Esophagus (tissue), 2 donors: ENCODE results near the gene NOX5. TPM values are rescaled to one million over a fixed set of nuclear protein-coding genes. Genes with fewer than 3 reads are reported as not detected.

Experiments
- H3K27ac ChIP-seq, 2 donors: one replicate each; pipeline ENCODE4 v1.5.1; 2013; ENCODE audit warnings: low read depth in 2 of 2, mild to moderate bottlenecking in 2 of 2, inconsistent platforms in 1 of 2, low read length in 1 of 2, moderate library complexity in 1 of 2
- H3K27me3 ChIP-seq, 2 donors: one replicate each; pipeline ENCODE4 v1.6.1; 2013; ENCODE audit warnings: low read length in 2 of 2, control low read depth in 1 of 2, mild to moderate bottlenecking in 1 of 2; ENCODE audit not compliant: insufficient read depth in 2 of 2, control insufficient read depth in 1 of 2
- H3K36me3 ChIP-seq, 2 donors: one replicate each; pipeline ENCODE4 v1.6.1; 2013; ENCODE audit warnings: low read length in 1 of 2; ENCODE audit not compliant: control insufficient read depth in 2 of 2, insufficient read depth in 2 of 2
- H3K4me1 ChIP-seq, 2 donors: one replicate each; pipeline ENCODE4 v1.6.1; 2013; ENCODE audit warnings: low read length in 1 of 2; ENCODE audit not compliant: control insufficient read depth in 2 of 2, insufficient read depth in 2 of 2
- H3K4me3 ChIP-seq, 2 donors: one replicate each; pipeline ENCODE4 v1.5.1; 2013; ENCODE audit warnings: low read length in 2 of 2, mild to moderate bottlenecking in 2 of 2, low read depth in 1 of 2, moderate library complexity in 1 of 2
- H3K9me3 ChIP-seq, 2 donors: one replicate each; pipeline ENCODE4 v1.6.1; 2013; ENCODE audit warnings: mild to moderate bottlenecking in 2 of 2, low read depth in 1 of 2, low read length in 1 of 2, moderate library complexity in 1 of 2; ENCODE audit not compliant: control insufficient read depth in 2 of 2, insufficient read depth in 1 of 2
- WGBS, 2 donors: extraction: QIAGEN DNeasy Blood & Tissue Kit; methylation state at CpG; one replicate each; pipeline ENCODE4 v1.1.7; 2013; 5-methylcytosine and 5-hydroxymethylcytosine counted together
- polyA plus RNA-seq, 2 donors: library from polyadenylated mRNA; stranded (reverse); fragments of 200-250 nt; gene quantifications; one replicate each; pipeline ENCODE4 v1.2.3, GENCODE V29; 2013
- donor health status: healthy with polysubstance abuse.
- donor health status: Bipolar disorder and iron deficiency.

Gene NOX5
- polyA plus RNA-seq, 2 donors = 0.26 to 0.29 TPM

- Histone ChIP-seq H3K4me1 (peaks cover 0 to 4% of the 10 kb centered on the region in 2 donors), H3K36me3 (no peaks in the 10 kb centered on the region), H3K4me3 (no peak overlapping the region), H3K9me3 (no peaks in the 10 kb centered on the region), H3K27ac (no peak overlapping the region), H3K27me3 (no peaks in the 10 kb centered on the region)
- WGBS, 2 donors = 86 to 90% methylated on average over 5 of the region's 5 CpGs
Measured at GRCh38 chr15:69037977-69038376, 23.5 kb downstream of the NOX5 start.

DNA sequence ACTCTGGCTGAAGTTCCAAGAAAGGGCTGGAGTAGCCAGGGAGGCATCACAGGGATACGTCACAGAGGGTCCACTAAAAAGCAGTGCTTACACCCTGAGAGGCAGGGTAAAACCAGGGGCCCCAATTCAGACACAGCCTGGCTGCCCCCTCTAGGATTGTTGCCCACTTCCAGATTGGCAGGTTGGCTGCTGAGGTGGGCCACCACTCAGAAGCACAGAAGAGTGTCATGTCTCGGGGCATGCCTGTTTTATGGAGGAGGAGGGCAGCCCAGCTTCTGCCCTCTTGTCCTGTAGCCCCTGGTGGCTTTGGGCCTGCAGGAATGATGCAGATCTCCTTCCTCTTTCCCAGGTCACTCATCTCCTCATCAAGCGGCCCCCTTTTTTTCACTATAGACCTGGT, 24.0 kb downstream of the NOX5 start:
- no peak overlapping the region for H3K27ac ChIP-seq
- H3K9me3 ChIP-seq = no peaks in the 10 kb centered on the region
- no peaks in the 10 kb centered on the region for H3K27me3 ChIP-seq
- H3K4me3 ChIP-seq = no peak overlapping the region
- WGBS, 2 donors = 92 to 98% methylated on average over 3 of the region's 3 CpGs
- peaks cover 0 to 5% of the 10 kb centered on the region in 2 donors for H3K4me1 ChIP-seq
- H3K36me3 ChIP-seq = no peaks in the 10 kb centered on the region

GRCh38 chr15:69039516-69040225, 25.2 kb downstream of the NOX5 start:
- no peaks in the 10 kb centered on the region for H3K27me3 ChIP-seq
- H3K36me3 ChIP-seq = no peaks in the 10 kb centered on the region
- no peak overlapping the region for H3K4me3 ChIP-seq
- H3K4me1 ChIP-seq = peaks cover 0 to 5% of the 10 kb centered on the region in 2 donors
- 85 to 88% methylated on average over 6 of the region's 6 CpGs for WGBS, 2 donors
- H3K9me3 ChIP-seq = no peaks in the 10 kb centered on the region
- no peak overlapping the region for H3K27ac ChIP-seq

GRCh38 chr15:69042531-69042930, 28.0 kb downstream of the NOX5 start:
- H3K4me3 ChIP-seq = no peak overlapping the region
- no peaks in the 10 kb centered on the region for H3K27me3 ChIP-seq
- no peak overlapping the region for H3K27ac ChIP-seq
- H3K4me1 ChIP-seq = peaks cover 0 to 2% of the 10 kb centered on the region in 2 donors
- H3K9me3 ChIP-seq = no peaks in the 10 kb centered on the region
- no peaks in the 10 kb centered on the region for H3K36me3 ChIP-seq
- WGBS, 2 donors = 90 to 92% methylated on average over 5 of the region's 5 CpGs

DNA sequence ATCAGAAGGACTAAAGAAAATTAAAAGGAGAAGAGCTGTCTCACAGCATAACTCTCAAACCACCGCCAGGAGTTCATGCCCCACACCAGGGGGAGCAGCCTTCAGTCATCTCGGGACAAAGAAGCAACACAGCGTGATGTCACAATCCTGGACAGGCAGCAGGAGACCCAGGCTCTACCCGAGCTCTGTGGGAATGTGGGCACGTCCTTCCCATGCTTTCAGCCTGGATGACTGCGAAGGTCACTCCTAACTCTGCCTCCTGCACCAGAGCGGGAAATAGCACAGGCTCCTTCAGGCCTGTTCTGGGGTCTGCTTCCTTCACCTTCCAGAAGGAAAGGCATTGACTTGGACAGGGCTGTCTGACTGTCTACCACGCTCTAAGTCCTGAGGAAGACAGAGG, 31.3 kb downstream of the NOX5 start:
- no peak overlapping the region for H3K27ac ChIP-seq
- no peaks in the 10 kb centered on the region for H3K27me3 ChIP-seq
- H3K9me3 ChIP-seq = no peaks in the 10 kb centered on the region
- peaks cover 0 to 2% of the 10 kb centered on the region in 2 donors for H3K4me1 ChIP-seq
- WGBS, 2 donors = 75 to 78% methylated on average over 8 of the region's 8 CpGs
- no peak overlapping the region for H3K4me3 ChIP-seq
- no peaks in the 10 kb centered on the region for H3K36me3 ChIP-seq

- Histone ChIP-seq H3K4me1 (peaks cover 0 to 2% of the 10 kb centered on the region in 2 donors), H3K27ac (no peak overlapping the region), H3K9me3 (no peaks in the 10 kb centered on the region), H3K27me3 (no peaks in the 10 kb centered on the region), H3K36me3 (no peaks in the 10 kb centered on the region), H3K4me3 (no peak overlapping the region)
- WGBS, 2 donors = 73 to 83% methylated on average over 5 of the region's 5 CpGs
Measured at GRCh38 chr15:69046781-69047180, 32.3 kb downstream of the NOX5 start.

DNA sequence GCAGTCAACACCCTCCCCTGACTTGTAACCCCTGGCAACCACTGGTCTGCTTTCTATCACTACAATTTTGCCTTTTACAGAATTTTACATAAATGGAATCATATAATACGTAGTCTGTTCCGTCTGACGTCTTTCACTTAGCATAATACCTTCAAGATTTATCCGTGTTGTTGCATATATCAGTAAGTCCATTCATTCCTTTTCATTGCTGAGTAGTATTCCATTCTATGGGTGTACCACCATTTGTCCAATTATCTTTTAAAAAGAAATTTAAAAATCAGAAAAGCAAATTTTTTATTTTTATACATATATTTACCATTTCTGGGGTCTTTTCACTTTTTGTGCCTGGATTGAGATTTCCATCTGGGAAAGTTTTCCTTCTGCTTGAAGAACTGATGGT, 35.5 kb downstream of the NOX5 start:
- no peak overlapping the region for H3K4me3 ChIP-seq
- WGBS, 2 donors = 95 to 97% methylated on average over 4 of the region's 4 CpGs
- no peaks in the 10 kb centered on the region for H3K9me3 ChIP-seq
- no peaks in the 10 kb centered on the region for H3K36me3 ChIP-seq
- H3K4me1 ChIP-seq = no peaks in the 10 kb centered on the region
- no peak overlapping the region for H3K27ac ChIP-seq
- H3K27me3 ChIP-seq = no peaks in the 10 kb centered on the region

DNA sequence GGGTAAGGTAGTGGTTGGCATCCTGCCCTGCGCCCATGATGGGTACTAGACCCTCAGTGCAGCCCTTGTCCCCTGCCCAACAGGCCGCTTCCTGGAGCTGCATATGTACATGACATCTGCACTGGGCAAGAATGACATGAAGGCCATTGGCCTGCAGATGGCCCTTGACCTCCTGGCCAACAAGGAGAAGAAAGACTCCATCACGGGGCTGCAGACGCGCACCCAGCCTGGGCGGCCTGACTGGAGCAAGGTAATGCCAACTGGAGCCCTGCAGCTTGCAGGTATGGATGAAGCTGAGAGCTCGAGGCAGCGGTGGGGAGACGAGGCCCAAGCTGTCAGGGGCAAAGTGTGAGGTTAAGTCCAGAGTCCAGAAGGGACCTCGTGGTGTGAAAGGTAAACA, 40.8 kb downstream of the NOX5 start:
- WGBS, 2 donors = 86 to 92% methylated on average over 10 of the region's 10 CpGs
- Histone ChIP-seq H3K4me3 (no peak overlapping the region), H3K27ac (no peak overlapping the region), H3K4me1 (no peaks in the 10 kb centered on the region), H3K9me3 (no peaks in the 10 kb centered on the region), H3K36me3 (no peaks in the 10 kb centered on the region), H3K27me3 (no peaks in the 10 kb centered on the region)

- Histone ChIP-seq H3K4me3 (no peak overlapping the region), H3K36me3 (no peaks in the 10 kb centered on the region), H3K27ac (no peak overlapping the region), H3K4me1 (no peaks in the 10 kb centered on the region), H3K9me3 (no peaks in the 10 kb centered on the region), H3K27me3 (no peaks in the 10 kb centered on the region)
- WGBS, 2 donors = 54% methylated on average over 3 of the region's 3 CpGs
Measured at GRCh38 chr15:69056365-69056764, 41.9 kb downstream of the NOX5 start.

DNA sequence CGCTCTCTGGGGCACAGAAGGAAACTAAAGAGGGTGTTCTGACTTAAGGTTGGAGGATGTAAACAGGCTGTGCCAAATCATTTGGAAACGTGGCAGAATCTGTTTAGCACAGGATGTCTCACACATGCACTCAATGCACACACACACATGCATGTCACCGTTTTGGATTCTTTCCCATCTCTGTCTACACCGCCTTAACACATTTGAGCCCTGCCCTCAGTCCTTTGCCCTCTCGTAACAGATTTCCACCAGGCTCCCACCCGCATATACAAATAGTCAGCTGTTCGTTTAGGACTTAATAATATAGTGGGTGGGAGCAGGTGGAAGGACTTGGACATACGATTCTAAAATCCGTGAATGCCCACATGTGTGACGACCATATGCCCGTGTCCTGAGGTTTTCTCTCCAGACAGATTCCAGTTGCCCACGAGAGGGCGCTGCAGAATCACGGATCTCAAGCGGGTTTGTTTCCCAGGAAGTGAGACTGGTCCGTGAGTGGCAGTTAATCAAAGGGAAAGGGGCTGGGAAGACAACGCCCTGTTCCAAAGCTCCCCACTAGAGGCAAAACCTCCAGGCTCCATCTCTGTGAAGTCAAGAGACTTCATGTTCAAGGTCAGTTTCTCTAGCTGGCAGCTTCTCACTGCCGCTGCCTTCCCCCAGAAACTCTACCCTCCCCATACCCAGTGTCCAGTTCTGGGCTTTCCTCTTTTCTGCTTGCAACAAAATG, 44.5 kb downstream of the NOX5 start:
- WGBS, 2 donors = 17 to 18% methylated on average over 18 of the region's 18 CpGs
- Histone ChIP-seq H3K4me3 (no peak overlapping the region), H3K27me3 (no peaks in the 10 kb centered on the region), H3K4me1 (no peaks in the 10 kb centered on the region), H3K27ac (no peak overlapping the region), H3K36me3 (no peaks in the 10 kb centered on the region), H3K9me3 (no peaks in the 10 kb centered on the region)
